Measurements from ENCODE around the gene ZNF578.
"Not testable (repeated sequence)": the region's sequence is repeated elsewhere in the genome, so short reads cannot be mapped to it uniquely, and the experiment has no call there.

The ZNF578 gene

DNA sequence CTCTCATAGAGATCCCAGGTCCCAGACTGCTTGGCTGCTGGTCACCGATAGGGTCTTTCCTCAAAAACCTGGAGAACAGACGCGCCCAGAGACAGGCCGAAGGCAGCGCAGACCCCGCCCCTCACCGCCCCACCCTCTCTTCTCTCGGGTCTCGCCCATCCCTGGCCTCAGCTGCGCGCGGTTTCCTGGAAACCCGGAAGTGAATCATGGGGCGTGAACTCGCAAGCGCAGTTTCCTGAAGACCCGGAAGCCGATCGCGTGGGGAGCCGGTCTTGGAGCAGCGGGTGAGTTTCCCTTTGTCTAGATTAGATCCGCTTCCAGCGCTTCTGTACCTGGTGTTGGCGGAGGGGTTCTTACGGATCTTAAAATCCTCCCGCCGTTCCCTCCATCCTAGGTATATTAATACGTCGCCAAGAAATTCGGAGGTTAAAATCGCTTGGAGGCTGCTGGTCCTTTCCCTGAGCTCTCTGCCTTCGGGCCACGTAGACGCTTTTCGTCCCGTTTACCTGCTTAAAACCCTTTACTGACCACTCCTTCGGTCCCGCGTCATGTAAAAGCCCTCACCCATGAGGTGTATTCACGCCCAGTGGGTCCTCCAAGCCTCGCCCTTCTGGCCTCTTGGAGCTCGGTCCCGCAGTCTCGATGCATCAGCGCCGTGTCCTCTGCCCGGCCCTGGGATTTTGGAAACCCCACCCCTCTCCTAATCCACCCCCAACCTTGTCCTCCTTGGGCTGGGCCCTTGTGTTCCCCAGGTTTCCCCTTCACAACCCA, at the start of gene ZNF578:
Gene ZNF578 (plus strand): TSS at position 230 of the 771 bp plus-strand sequence. CDS start 48,293 bp downstream, outside the sequence.
- DNase-seq = peak; percentile 86

DNA sequence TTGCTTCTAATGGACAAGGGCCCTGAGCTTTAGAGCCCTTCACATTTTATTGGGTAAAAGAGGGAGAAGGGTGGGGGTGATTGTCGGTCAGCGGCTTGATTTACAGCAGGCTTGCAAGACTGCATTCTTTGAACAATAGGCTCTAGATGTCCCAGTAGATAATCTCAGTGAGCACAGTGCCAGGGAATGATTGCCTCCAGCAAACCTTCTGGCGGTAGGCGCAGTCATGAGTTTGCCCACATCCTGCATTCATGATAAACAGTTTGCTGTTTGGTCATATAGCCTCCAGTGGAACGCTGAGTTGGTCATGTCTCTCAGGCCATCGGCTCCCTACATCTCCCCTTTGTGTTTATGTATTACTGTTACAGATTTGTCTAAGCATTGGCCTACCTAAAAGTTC, 43.1 kb upstream of the ZNF578 start:
- DNase-seq = no peak

DNA sequence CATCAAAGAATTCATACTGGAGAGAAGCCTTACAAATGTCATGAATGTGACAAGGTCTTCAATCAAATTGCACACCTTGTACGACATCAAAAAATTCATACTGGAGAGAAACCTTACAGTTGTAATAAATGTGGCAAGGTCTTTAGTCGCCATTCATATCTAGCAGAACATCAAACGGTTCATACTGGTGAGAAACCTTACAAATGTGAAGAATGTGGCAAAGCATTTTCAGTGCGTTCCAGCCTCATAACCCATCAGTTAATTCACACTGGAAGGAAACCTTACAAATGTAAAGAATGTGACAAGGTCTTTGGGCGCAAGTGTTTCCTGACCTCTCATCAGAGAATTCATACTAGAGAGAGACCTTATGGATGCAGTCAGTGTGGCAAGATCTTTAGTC, 37.6 kb upstream of the ZNF578 start:
- no peak for DNase-seq

DNA sequence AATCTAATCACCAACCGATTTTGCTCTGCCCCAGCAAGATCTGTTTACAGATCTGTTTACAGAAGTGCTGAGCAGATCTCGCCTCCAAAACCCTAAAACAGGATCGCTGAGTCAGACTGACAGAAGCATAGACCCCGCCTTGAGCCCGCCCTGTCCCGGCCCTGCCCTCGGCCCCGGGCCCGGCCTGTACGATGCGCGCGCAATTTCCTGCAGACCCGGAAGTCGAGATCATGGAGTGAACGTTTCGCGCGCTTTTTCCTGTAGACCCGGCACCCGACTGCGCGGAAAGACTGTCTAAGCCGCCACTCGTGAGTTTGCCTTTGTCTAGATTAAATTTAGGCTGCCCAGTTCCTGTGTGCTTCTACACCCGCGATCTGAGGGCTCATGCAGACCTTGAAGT, 24.4 kb upstream of the ZNF578 start, which contains the start of gene ZNF534:
Gene ZNF534 (plus strand): TSS at position 212 of the 400 bp plus-strand sequence. CDS start 2,327 bp downstream, outside the sequence.
- DNase-seq = no peak

DNA sequence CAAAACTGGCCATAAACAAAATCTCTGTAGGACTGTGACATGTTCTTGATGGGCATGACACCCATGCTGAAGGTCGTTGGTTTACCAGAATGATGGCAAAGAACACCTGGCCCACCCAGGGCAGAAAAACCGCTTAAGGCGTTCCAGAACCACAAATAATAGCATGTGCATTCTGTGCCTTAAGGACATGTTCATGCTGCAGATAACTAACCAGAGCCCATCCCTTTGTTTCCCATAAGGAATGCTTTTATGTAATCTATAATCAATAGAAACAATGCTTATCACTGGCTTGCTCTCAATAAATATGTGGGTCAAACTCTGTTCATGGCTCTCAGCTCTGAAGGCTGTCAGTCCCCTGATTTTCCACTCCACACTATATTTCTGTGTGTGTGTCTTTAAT, 11.2 kb upstream of the ZNF578 start:
- DNase-seq = no peak

DNA sequence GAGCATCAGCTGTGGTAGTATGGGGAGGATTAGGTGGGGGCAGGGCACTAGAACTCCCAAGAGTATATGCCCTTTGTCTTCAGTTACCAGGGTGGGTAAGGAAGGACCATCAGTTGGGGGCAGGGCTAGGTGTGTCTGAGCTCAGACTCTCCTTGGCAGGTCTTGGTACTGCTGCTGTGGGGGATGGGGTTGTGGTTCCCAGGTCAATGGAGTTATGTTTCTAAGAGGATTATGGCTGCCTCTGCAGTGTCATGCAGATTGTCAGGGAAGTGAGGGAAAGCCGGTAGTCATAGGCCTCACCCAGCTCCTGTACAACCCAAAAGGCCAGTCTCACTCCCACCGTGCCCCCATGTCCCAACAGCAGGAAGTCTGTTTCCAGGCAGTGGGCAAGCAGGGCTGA, 8.8 kb upstream of the ZNF578 start:
- DNase-seq = no peak

DNA sequence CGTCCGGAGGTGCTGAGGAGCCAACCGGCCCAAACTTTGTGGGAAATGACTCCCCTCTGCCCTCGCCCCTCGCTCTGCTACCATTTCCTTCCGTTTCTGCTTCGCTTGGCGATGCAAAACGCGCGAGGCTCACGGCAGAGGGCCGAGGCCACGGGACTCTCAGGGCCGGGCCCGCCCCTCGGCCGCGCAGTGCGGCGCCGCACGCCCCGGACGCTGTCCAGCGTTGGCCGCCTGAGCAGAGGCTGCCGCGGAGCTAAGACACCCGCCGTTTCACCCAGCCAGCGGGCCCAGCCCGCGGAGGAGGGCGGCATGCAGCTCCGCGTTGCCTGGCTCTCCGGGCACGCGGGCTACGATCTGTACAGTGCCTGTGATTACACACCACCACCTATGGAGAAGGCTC, 2.1 kb upstream of the ZNF578 start:
- no peak for DNase-seq

DNA sequence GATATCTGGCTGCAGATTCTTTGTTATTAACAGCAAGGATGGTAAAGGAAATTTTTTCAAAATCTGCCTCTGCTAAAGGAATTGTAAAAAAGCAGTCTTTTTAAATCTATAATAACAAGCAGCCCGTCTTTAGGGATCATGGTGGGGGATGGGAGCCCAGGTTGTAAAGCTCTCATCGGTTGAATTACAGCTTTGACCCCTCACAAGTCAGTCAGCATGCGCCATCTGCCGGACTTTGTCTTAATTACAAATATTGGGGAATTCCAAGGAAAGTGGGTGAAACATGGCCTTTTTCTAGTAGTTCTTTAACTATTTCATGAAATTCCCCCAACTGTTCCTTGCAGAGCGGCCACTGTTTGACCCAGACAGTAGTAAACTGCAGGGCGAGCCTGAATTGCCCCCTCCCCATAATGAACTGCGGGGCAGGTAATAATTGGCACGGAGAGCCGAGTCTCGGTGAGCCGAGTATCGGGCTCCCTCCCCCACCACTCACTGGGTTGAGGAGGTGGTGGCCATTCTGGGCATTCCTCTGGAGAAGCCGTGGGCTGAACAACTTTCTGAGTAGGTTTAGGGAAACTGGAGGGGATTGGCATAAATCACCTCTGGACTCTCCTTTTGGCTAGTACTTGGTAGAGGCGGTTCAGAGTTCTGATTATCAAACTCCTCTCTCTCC, 11.6 kb downstream of the ZNF578 start:
- no peak for DNase-seq

DNA sequence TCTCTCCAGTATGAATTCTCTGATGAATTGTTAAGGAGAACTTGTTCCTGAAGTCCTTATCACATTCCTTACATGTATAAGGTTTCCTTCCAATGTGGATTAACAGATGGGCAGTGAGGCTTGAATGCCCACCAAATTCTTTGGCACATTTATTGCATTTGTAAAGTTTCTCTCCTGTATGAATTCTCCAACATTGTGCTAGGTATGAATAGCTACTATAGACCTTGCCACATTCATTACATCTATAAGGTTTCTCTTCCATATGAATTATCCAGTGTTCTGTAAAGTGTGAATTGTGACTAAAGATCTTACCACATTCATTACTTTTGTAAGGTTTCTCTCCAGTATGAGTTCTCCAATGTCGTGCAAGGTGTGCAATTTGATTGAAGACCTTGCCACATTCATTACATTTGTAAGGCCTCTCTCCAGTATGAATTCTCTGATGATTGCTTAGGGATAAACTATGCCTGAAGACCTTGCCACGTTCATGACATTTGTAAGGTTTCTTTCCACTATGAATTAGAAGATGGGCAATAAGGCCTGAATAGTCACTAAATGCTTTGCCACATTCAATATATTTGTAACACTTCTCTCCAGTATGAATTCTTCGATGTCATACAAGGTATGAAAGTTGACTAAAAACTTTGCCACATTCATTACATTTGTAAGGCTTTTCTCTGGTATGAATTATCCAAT, 20.4 kb downstream of the ZNF578 start:
- peak; percentile 1 for DNase-seq

DNA sequence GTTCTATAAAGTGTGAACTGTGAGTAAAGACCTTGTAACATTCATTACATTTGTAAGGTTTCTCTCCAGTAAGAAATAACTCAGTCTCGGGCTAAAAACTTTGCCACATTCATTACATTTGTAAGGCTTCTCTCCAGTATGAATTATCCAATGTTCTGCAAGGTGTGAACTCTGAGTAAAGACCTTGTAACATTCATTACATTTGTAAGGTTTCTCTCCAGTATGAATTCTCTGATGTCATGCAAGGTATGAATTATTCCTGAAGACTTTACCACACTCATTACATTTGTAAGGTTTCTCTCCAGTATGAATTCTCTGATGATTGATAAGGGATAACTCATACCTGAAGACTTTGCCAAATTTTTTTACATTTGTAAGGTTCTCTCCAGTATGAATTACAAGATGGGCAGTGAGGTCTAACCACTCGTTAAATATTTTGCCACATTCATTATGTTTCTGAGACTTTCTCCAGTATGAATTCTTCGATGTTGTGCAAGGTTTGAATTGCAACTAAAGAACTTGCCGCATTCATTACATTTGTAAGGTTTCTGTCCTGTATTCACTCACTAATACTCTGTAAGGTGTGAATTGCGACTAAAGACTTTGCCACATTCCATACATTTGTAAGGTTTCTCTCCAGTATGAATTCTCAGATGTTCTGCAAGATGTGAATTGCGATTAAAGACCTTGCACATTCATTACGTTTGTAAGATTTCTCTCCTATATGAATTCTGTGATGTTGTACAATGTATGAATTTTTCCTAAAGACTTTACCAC, 21.2 kb downstream of the ZNF578 start:
- DNase-seq = no peak

DNA sequence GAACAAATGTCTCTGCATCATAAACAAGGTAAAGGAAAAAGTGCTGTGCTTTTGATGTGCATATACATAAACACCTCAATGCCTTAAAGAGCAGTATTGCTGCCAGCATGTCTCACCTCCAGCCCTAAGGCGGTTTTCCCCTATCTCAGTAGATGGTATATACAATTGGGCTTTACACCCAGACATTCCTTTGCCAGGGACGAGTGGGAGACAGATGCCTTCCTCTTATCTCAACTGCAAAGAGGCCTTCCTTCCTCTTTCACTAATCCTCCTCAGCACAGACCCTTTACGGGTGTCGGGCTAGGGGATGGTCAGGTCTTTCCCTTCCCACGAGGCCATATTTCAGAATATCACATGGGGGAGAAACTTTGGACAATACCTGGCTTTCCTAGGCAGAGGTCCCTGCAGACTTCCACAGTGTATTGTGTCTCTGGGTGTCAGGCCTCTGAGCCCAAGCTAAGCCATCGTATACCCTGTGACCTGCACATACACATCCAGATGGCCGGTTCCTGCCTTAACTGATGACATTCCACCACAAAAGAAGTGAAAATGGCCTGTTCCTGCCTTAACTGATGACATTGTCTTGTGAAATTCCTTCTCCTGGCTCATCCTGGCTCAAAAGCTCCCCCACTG, 30.9 kb downstream of the ZNF578 start:
- DNase-seq = not testable (repeated sequence)

DNA sequence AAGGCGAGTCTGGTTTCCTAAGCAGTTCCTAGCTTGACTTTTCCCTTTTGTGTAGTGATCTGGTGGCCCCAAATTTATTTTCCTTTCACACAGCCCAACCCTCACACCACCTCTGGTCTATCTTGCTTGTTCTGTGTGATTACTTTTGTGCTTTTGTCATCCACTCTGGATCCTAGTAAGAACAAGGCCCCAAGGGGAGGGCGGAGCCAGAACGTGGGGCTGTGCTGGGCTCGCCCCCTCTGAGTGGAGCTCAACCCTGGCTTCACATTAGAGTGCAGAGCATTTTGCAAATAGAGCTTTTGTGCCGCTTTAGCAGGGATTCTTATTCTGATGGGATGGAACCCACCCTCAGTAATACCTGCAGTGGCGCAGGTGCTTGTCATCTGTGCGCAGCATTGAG, 31.7 kb downstream of the ZNF578 start:
- DNase-seq = not testable (repeated sequence)

DNA sequence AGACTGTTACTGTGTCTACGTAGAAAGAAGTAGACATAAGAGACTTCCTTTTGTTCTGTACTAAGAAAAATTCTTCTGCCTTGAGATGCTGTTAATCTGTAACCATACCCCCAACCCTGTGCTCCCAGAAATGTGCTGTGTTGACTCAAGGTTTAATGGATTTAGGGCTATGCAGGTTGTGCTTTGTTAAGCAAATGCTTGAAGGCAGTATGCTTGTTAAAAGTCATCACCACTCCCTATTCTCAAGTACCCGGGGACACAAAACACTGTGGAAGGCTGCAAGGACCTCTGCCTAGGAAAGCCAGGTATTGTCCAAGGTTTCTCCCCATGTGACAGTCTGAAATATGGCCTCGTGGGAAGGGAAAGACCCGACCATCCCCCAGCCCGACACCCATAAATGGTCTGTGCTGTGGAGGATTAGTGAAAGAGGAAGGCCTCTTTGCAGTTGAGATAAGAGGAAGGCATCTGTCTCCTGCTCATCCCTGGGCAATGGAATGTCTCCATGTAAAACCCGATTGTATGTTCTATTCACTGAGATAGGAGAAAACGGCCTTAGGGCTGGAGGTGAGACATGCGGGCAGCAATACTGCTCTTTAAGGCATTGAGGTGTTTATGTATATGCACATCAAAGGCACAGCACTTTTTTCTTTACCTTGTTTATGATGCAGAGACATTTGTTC, 32.3 kb downstream of the ZNF578 start:
- not testable (repeated sequence) for DNase-seq

DNA sequence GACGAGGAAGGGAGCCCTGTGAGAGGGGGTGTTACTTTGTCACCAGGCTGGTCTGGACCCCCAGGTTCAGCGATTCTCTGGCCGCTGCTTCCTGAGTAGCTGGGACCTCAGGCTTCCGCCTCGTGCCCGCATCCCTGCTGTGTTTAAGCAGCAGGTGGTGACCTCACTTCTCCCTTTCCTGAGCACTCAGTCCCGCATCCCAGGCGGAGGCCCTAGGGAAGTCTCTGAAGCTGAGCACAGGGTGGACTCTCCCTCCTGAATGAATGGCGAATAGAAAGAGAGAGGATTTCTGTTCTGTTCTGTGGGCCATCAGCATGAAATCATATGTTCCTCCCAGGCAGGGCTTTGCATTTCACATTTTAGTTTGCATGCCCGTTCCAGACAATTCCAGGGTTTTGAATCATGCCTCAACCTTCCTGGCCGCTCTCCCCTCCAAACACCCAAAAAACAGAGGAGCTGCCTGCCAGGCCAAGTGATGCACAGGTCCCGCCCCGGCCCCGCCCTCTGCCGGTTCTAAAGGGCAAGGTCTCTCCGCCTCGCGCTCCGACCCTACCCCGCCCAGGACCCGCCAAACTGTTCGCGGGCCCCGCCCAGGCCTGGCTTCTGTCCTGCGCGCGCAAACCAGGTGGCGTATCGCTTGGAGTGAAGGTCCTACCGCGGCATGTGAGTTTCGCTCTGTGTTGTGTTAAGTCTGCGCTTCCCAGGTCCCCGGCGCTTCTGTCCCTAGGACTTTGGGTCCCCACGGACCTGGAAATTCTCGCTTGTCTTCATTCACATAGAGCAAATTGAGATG, 39.0 kb downstream of the ZNF578 start:
- no peak for DNase-seq

DNA sequence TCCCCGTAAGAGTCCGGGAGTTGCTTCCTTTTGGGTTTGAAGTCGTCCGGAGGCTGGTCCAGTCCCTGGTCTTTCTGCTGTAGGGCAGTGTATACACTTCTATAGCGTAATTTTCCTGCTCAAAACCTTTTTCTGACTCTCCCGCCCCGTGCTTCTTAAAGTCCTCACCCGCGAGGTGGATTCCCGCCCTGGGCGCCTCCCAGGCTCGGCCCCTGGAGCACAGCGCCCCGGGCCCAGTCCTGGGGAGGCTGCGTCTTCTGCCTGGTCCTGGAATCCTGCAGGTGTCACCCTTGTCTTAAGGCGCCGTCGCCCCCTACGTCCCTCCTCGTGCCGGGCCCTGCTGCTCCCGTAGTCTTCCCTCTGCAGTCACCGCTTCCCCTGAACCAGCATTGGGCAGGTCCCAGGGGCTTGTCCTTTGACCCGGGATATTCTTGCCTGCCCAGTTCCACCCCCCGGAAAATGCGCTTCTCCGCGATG, 39.7 kb downstream of the ZNF578 start:
- no peak for DNase-seq

DNA sequence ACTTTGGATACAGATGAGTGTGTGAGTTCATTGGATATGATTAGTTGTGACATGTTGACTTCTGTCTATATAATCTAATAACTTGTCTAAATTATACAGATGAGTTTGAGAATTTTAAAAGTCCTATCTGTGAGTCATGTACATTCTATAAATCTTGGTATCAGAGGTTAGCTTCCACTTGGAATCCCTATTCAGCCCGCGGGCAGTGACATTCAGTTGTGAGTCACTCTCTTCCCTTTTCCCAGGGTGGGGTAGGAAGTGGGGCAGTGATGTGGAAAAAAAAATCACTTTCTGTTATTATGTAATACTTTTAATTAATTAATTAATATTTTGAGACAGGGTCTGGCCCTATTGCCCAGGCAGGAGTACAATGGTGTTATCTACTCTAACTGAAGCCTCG, 41.2 kb downstream of the ZNF578 start:
- no peak for DNase-seq

DNA sequence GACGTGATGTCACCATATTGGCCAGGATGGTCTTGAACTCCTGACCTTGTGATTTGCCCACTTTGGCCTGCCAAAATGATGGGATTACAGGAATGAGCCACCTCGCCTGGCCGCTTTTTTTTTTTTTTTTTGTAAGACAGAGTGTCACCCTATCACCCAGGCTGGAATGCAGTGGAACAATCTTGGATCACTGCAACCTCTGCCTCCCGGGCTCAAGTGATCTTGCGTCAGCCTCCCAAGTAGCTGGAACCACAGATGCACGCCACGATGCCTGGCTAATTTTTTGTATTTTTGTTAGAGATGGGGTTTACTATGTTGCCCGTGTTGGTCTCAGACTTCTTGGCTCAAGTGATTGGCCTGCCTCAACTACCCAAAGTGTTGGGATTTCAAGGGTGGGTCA, 45.2 kb downstream of the ZNF578 start:
- no peak for DNase-seq

DNA sequence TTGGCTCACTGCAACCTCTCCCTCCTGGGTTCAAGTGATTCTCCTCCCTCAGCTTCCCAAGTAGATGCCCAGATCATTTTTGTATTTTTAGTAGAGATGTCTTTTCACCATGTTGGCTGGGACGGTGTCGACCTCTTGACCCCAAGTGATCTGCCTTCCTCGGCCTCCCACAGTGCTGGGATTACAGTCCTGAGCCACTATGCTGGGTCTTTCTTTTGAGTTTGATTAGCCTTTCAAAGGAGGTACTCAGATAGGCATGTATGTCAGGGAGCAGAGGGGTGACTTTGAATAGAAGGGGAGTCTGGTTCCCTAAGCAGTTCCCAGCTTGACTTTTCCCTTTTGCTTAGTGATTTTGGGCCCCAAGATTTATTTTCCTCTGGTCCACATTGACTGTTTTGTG, 47.1 kb downstream of the ZNF578 start:
- not testable (repeated sequence) for DNase-seq

DNA sequence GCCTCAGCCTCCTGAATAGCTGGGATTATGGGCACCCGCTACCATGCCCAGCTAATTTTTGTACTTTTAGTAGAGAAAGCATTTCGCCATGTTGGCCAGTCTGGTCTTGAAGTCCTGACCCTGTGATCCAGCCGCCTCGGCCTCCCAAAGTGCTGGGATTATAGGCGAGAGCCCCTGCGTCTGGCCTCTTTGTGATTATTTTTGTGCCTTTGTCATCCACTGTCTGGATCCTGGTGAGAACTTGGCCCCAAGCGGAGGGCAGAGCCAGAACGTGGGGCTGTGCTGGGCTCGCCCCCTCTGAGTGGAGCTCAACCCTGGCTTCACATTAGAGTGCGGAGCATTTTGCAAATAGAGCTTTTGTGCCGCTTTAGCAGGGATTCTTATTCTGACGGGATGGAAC, 47.6 kb downstream of the ZNF578 start:
- not testable (repeated sequence) for DNase-seq

DNA sequence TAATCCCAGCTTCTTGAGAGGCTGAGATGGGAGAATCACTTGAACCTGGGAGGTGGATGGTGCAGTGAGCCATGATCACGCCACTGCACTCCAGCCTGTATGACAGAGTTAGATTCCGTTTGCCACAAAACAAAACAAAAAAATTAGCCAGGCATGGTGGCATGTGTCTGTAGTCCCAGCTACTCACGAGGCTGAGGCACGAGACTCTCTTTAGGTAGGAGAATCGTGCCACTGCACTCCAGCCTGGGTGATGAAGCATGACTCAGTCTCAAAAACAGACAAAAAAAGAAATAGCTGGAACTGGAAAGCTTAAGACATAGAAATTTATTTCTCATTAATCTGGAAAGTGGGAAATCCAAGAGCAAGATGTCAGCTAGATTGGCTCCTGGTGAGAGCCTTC, 53.9 kb downstream of the ZNF578 start:
- no peak for DNase-seq

DNA sequence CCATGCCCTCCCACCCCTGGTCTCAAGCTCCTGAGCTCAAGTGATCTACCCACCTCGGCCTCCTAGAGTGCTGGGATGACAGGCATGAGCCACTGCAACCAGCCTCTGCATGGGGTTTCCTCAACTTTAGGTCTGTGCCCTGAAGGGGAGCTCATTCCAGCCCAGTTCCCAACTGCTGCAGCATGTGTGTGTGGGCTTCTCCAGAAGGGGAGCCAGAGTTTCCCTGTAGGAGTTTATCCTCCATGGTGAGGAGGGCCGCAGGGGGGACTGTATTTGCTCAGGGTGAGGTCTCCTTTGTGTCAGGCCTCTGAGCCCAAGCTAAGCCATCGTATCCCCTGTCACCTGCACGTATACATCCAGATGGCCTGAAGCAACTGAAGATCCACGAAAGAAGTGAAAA, 62.8 kb downstream of the ZNF578 start:
- no peak for DNase-seq

All from NCI-H1436 (cell line).